WTC11 (cell line): ENCODE data around the gene CEP72. TPM values are rescaled to one million over a fixed set of nuclear protein-coding genes. Genes with fewer than 3 reads are reported as not detected.

Experiments used
- ATAC-seq: fragments of 200-7000 bp; cut with Tn5 transposase; 2 replicates; pipeline ENCODE4 v1.10.0; 2021; ENCODE audit warnings: mild to moderate bottlenecking, moderate library complexity
- CTCF ChIA-PET: fragments of 300-600 bp; sonication (Branson Sonifier 250); formaldehyde crosslinking; loops from one replicate; lab custom pipeline; 2021; ENCODE audit warnings: antibody characterized with exemption; lab: Charles Lee
- POLR2A ChIA-PET: fragments of 350-600 bp; sonication (Branson Sonifier 250); formaldehyde crosslinking; loops from one replicate; lab custom pipeline; 2021; ENCODE audit warnings: antibody characterized with exemption; lab: Charles Lee
- DNase-seq: peaks from one replicate; pipeline ENCODE4 v3.0.0; 2021; ENCODE audit warnings: low spot score
- H3K27ac Mint-ChIP-seq: 2 replicates; pipeline ENCODE4 v1.8.0; 2021; ENCODE audit warnings: mixed read lengths
- H3K27me3 Mint-ChIP-seq: 2 replicates; pipeline ENCODE4 v1.8.0; 2021; ENCODE audit warnings: low read depth, mild to moderate bottlenecking, moderate library complexity, mixed read lengths
- H3K36me3 Mint-ChIP-seq: 2 replicates; pipeline ENCODE4 v1.8.0; 2021; ENCODE audit warnings: mixed read lengths
- H3K4me1 Mint-ChIP-seq: 2 replicates; pipeline ENCODE4 v1.8.0; 2022; ENCODE audit warnings: mixed read lengths
- H3K4me3 Mint-ChIP-seq: 2 replicates; pipeline ENCODE4 v1.8.0; 2021; ENCODE audit warnings: mild to moderate bottlenecking, moderate library complexity, mixed read lengths
- H3K9me3 Mint-ChIP-seq: 2 replicates; pipeline ENCODE4 v1.8.0; 2021; ENCODE audit warnings: mixed read lengths
- JUN ChIP-seq: sonication (generic); formaldehyde crosslinking; IDR thresholded peaks from 2 replicates; pipeline ENCODE4 v1.8.0; 2023; ENCODE audit warnings: mild to moderate bottlenecking, missing genetic modification reagents
- NFYB ChIP-seq: sonication (generic); formaldehyde crosslinking; conservative IDR thresholded peaks from 2 replicates; pipeline ENCODE4 v1.8.0; 2022; ENCODE audit warnings: low read depth, missing genetic modification reagents
- SMAD3 ChIP-seq: sonication (generic); formaldehyde crosslinking; IDR thresholded peaks from 2 replicates; pipeline ENCODE4 v1.8.0; 2022; ENCODE audit warnings: missing genetic modification reagents, mild to moderate bottlenecking, borderline replicate concordance
- SOX15 ChIP-seq: fragments of 250-450 bp; sonication (Bioruptor Pico); IDR thresholded peaks from 2 replicates; pipeline ENCODE4 v1.9.0; 2021; ENCODE audit warnings: mild to moderate bottlenecking
- SP1 ChIP-seq: sonication (generic); formaldehyde crosslinking; conservative IDR thresholded peaks from 2 replicates; pipeline ENCODE4 v1.8.1; 2022; ENCODE audit warnings: missing genetic modification reagents
- TCF7 ChIP-seq: sonication (generic); formaldehyde crosslinking; IDR thresholded peaks from 2 replicates; pipeline ENCODE4 v1.8.0; 2022; ENCODE audit warnings: mild to moderate bottlenecking, low read depth, missing genetic modification reagents, moderate library complexity
- ZNF232 ChIP-seq: sonication (generic); formaldehyde crosslinking; IDR thresholded peaks from 2 replicates; pipeline ENCODE4 v1.8.0; 2022; ENCODE audit warnings: mild to moderate bottlenecking, missing genetic modification reagents
- ZNF317 ChIP-seq: sonication (generic); formaldehyde crosslinking; IDR thresholded peaks from 2 replicates; pipeline ENCODE4 v1.8.1; 2023; ENCODE audit warnings: low read depth, mild to moderate bottlenecking, moderate library complexity, missing genetic modification reagents, borderline replicate concordance
- total RNA-seq: library from RNA; stranded (reverse); gene quantifications from 3 replicates; pipeline ENCODE4 v1.2.3, GENCODE V29; 2021
- TF ChIP-seq, protein P1 (sequence below): sonication (generic); formaldehyde crosslinking; IDR thresholded peaks from 2 replicates; pipeline ENCODE4 v1.8.1; 2023; ENCODE audit warnings: mild to moderate bottlenecking, missing genetic modification reagents, borderline replicate concordance
- TF ChIP-seq, protein P2 (sequence below): fragments of 250-450 bp; sonication (Bioruptor Pico); conservative IDR thresholded peaks from 2 replicates; pipeline ENCODE4 v1.9.0; 2021; ENCODE audit warnings: mild to moderate bottlenecking
- TF ChIP-seq, protein P3 (sequence below): sonication (generic); formaldehyde crosslinking; IDR thresholded peaks from 2 replicates; pipeline ENCODE4 v1.8.1; 2023; ENCODE audit warnings: mild to moderate bottlenecking, missing genetic modification reagents
- TF ChIP-seq, protein P4 (sequence below): sonication (generic); formaldehyde crosslinking; IDR thresholded peaks from 2 replicates; pipeline ENCODE4 v1.8.1; 2022; ENCODE audit warnings: mild to moderate bottlenecking, missing genetic modification reagents, moderate library complexity, borderline replicate concordance
- TF ChIP-seq, protein P5 (sequence below): sonication (generic); formaldehyde crosslinking; conservative IDR thresholded peaks from 2 replicates; pipeline ENCODE4 v1.8.1; 2022; ENCODE audit warnings: mild to moderate bottlenecking, missing genetic modification reagents
- TF ChIP-seq, protein P6 (sequence below): sonication (generic); formaldehyde crosslinking; IDR thresholded peaks from 2 replicates; pipeline ENCODE4 v1.8.0; 2023; ENCODE audit warnings: missing genetic modification reagents, mild to moderate bottlenecking, borderline replicate concordance
- TF ChIP-seq, protein P7 (sequence below): sonication (generic); formaldehyde crosslinking; IDR thresholded peaks from 2 replicates; pipeline ENCODE4 v1.8.1; 2023; ENCODE audit warnings: mild to moderate bottlenecking, moderate library complexity, missing genetic modification reagents

Gene CEP72
- total RNA-seq, 1 experiment from 2014 or later, result 26.6 TPM

DNA sequence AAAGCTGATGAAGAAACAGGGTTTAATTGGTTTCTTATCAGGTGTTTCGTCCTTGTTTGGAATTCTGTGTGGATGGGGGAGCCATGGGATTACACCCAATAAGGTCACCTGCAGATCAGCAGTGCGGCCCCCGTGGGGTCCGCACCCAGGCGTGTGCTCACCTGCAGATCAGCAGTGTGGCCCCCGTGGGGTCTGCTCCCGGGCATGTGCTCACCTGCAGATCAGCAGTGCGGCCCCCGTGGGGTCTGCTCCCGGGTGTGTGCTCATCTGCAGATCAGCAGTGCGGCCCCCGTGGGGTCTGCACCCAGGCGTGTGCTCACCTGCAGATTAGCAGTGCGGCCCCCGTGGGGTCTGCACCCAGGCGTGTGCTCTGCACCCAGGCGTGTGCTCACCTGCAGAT is 41.7 kb upstream of the CEP72 start:
- TF ChIP-seq, protein P1, sequence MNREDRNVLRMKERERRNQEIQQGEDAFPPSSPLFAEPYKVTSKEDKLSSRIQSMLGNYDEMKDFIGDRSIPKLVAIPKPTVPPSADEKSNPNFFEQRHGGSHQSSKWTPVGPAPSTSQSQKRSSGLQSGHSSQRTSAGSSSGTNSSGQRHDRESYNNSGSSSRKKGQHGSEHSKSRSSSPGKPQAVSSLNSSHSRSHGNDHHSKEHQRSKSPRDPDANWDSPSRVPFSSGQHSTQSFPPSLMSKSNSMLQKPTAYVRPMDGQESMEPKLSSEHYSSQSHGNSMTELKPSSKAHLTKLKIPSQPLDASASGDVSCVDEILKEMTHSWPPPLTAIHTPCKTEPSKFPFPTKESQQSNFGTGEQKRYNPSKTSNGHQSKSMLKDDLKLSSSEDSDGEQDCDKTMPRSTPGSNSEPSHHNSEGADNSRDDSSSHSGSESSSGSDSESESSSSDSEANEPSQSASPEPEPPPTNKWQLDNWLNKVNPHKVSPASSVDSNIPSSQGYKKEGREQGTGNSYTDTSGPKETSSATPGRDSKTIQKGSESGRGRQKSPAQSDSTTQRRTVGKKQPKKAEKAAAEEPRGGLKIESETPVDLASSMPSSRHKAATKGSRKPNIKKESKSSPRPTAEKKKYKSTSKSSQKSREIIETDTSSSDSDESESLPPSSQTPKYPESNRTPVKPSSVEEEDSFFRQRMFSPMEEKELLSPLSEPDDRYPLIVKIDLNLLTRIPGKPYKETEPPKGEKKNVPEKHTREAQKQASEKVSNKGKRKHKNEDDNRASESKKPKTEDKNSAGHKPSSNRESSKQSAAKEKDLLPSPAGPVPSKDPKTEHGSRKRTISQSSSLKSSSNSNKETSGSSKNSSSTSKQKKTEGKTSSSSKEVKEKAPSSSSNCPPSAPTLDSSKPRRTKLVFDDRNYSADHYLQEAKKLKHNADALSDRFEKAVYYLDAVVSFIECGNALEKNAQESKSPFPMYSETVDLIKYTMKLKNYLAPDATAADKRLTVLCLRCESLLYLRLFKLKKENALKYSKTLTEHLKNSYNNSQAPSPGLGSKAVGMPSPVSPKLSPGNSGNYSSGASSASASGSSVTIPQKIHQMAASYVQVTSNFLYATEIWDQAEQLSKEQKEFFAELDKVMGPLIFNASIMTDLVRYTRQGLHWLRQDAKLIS (CRISPR knock-in tag), result no peak
- TF ChIP-seq, protein P2, sequence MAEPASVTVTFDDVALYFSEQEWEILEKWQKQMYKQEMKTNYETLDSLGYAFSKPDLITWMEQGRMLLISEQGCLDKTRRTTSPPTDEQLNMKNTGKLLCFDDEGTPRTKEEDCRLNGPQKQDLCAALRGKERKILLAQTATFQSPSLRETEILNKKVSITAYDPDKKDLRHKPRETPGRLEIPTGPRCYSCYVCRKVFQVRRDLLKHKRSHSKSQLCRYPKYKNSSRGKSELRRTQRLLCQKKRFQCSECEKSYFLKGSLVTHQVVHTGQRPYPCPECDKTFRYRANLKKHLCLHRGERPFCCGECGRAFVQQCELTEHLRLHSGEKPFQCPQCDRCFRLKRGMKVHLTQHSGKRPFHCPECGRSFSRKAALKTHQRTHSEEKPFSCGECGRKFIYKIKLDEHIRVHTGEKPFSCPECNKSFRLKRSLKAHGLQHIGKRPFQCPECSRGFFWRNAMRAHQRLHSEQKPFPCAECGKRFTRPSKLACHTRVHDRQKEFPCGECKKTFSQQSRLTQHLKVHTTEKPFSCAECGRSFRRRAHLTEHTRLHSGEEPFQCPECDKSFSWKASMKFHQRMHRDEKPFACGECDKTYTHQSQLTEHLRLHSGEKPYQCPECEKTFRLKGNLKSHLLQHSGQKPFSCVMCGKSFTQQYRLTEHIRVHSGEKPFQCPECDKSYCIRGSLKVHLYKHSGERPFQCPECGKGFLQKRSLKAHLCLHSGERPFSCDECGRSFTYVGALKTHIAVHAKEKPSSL, result no peak
- TF ChIP-seq, protein P3, sequence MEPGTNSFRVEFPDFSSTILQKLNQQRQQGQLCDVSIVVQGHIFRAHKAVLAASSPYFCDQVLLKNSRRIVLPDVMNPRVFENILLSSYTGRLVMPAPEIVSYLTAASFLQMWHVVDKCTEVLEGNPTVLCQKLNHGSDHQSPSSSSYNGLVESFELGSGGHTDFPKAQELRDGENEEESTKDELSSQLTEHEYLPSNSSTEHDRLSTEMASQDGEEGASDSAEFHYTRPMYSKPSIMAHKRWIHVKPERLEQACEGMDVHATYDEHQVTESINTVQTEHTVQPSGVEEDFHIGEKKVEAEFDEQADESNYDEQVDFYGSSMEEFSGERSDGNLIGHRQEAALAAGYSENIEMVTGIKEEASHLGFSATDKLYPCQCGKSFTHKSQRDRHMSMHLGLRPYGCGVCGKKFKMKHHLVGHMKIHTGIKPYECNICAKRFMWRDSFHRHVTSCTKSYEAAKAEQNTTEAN (CRISPR knock-in tag), result no peak
- TF ChIP-seq, protein P4, sequence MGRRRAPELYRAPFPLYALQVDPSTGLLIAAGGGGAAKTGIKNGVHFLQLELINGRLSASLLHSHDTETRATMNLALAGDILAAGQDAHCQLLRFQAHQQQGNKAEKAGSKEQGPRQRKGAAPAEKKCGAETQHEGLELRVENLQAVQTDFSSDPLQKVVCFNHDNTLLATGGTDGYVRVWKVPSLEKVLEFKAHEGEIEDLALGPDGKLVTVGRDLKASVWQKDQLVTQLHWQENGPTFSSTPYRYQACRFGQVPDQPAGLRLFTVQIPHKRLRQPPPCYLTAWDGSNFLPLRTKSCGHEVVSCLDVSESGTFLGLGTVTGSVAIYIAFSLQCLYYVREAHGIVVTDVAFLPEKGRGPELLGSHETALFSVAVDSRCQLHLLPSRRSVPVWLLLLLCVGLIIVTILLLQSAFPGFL (CRISPR knock-in tag), result no peak
- TF ChIP-seq ZNF317 (CRISPR knock-in tag), result no peak
- no peak for TF ChIP-seq NFYB
- peaks cover 28% of the 10 kb centered on the region for H3K27me3 Mint-ChIP-seq
- no peak for ATAC-seq

DNA sequence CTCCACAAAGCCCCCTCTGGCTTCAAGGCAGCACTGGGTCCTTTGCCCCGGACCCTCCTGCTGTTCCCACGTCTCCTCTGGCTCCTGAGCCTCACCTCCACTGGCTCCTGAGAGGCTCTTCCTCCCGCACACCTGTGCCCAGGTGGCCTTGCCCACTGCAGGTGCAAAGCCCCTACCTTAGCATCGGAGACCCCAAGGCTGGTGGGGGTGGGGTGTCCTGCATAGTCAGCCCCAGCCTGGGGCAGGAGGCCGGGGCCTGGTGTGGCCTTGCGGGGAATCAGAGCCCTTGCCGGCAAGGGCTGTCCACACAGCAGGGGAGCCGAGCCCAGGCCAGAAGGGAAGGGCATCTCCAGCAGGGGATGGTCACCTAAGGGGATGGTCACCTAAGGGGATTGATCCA is 41.3 kb upstream of the CEP72 start:
- H3K4me3 Mint-ChIP-seq, result no peak overlapping the region
- POLR2A ChIA-PET, result no interaction called here
- CTCF ChIA-PET, result no interaction called here
- no peak for TF ChIP-seq JUN (CRISPR knock-in tag)
- TF ChIP-seq, protein P5, sequence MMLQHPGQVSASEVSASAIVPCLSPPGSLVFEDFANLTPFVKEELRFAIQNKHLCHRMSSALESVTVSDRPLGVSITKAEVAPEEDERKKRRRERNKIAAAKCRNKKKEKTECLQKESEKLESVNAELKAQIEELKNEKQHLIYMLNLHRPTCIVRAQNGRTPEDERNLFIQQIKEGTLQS (CRISPR knock-in tag), result no peak
- no peak for TF ChIP-seq SMAD3 (CRISPR knock-in tag)
- TF ChIP-seq, protein P6, sequence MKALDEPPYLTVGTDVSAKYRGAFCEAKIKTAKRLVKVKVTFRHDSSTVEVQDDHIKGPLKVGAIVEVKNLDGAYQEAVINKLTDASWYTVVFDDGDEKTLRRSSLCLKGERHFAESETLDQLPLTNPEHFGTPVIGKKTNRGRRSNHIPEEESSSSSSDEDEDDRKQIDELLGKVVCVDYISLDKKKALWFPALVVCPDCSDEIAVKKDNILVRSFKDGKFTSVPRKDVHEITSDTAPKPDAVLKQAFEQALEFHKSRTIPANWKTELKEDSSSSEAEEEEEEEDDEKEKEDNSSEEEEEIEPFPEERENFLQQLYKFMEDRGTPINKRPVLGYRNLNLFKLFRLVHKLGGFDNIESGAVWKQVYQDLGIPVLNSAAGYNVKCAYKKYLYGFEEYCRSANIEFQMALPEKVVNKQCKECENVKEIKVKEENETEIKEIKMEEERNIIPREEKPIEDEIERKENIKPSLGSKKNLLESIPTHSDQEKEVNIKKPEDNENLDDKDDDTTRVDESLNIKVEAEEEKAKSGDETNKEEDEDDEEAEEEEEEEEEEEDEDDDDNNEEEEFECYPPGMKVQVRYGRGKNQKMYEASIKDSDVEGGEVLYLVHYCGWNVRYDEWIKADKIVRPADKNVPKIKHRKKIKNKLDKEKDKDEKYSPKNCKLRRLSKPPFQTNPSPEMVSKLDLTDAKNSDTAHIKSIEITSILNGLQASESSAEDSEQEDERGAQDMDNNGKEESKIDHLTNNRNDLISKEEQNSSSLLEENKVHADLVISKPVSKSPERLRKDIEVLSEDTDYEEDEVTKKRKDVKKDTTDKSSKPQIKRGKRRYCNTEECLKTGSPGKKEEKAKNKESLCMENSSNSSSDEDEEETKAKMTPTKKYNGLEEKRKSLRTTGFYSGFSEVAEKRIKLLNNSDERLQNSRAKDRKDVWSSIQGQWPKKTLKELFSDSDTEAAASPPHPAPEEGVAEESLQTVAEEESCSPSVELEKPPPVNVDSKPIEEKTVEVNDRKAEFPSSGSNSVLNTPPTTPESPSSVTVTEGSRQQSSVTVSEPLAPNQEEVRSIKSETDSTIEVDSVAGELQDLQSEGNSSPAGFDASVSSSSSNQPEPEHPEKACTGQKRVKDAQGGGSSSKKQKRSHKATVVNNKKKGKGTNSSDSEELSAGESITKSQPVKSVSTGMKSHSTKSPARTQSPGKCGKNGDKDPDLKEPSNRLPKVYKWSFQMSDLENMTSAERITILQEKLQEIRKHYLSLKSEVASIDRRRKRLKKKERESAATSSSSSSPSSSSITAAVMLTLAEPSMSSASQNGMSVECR (CRISPR knock-in tag), result no peak
- no peak for TF ChIP-seq SP1 (CRISPR knock-in tag)
- no peak for TF ChIP-seq ZNF317 (CRISPR knock-in tag)
- TF ChIP-seq, protein P7, sequence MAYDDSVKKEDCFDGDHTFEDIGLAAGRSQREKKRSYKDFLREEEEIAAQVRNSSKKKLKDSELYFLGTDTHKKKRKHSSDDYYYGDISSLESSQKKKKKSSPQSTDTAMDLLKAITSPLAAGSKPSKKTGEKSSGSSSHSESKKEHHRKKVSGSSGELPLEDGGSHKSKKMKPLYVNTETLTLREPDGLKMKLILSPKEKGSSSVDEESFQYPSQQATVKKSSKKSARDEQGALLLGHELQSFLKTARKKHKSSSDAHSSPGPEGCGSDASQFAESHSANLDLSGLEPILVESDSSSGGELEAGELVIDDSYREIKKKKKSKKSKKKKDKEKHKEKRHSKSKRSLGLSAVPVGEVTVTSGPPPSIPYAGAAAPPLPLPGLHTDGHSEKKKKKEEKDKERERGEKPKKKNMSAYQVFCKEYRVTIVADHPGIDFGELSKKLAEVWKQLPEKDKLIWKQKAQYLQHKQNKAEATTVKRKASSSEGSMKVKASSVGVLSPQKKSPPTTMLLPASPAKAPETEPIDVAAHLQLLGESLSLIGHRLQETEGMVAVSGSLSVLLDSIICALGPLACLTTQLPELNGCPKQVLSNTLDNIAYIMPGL (CRISPR knock-in tag), result no peak
- TF ChIP-seq ZNF232 (CRISPR knock-in tag), result no peak
- TF ChIP-seq, protein P2, result no peak
- TF ChIP-seq SOX15 (CRISPR knock-in tag), result no peak
- no peak for TF ChIP-seq TCF7

More for the DNA sequence above, 41.7 kb upstream of the CEP72 start:
- no peak overlapping the region for H3K27ac Mint-ChIP-seq
- ChIA-PET CTCF (no interaction called here), POLR2A (no interaction called here)
- H3K4me3 Mint-ChIP-seq, result no peak overlapping the region
- peaks cover 14% of the 10 kb centered on the region for H3K4me1 Mint-ChIP-seq
- H3K36me3 Mint-ChIP-seq, result no peaks in the 10 kb centered on the region
- peaks cover 3% of the 10 kb centered on the region for H3K9me3 Mint-ChIP-seq
- DNase-seq, result no peak

More for the DNA sequence above, 41.3 kb upstream of the CEP72 start:
- peaks cover 31% of the 10 kb centered on the region for H3K27me3 Mint-ChIP-seq
- peaks cover 13% of the 10 kb centered on the region for H3K4me1 Mint-ChIP-seq
- no peak for ATAC-seq
- H3K36me3 Mint-ChIP-seq, result no peaks in the 10 kb centered on the region; the same call in 1 of the 2 replicates
- peaks cover 8% of the 10 kb centered on the region for H3K9me3 Mint-ChIP-seq
- no peak for DNase-seq
- H3K27ac Mint-ChIP-seq, result no peak overlapping the region
